ENCODE data around the gene ZNF264.
"Not testable (repeated sequence)": the region's sequence is repeated elsewhere in the genome, so short reads cannot be mapped to it uniquely, and the experiment has no call there.

Gene ZNF264

DNA sequence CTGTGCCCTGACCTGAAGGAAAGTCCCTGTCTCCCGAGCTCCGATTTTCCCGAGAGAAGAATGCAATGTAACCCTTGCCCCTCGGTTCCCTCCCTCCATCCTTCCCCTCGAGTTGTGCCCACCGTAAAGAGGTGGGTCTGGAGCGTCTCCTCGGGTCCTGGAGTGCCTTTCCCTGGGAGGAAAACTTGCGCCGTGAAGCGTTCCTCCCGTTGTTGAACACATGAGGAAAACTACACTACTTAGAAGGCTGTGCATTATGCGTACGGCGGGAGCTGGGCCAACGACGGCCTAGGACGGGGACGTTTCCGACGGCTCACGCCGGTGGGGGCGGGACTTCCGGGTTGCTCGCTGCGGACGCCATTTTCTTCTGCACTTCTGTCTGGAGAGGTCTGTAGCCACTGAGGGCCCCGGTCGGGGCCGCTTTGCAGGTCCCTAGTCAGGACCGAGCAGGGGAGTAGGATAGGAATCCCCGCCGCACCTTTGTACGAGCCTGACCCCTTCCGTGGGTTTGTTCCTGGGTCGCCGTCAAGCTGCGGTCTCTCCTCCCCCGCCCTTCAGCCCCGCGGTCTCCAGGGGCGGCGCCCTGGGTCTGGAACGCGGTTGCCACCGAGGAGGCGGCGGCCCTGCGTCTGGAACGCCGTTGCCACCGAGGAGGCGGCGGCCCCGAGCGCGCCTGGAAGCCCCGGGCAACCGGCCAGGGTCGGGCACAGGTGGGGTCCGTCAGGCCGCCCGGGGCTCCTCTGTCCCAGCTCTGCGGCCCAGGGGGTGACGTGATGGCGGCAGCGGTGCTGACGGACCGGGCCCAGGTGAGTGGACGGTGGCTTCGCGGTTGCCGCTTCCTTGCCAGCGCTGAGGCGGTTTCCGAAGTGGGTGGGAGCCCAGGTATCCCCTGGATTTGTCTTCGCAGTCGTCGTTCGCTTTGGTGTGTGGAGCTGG lies at the start of gene ZNF264:
Gene ZNF264 (plus strand): TSS at position 360 of the 936 bp plus-strand sequence. CDS start 414 bp downstream, at position 774.
- peak; percentile 83 for DNase-seq

GRCh38 chr19:57141699-57142098 lies 49.6 kb upstream of the ZNF264 start:
- DNase-seq: no peak

DNA sequence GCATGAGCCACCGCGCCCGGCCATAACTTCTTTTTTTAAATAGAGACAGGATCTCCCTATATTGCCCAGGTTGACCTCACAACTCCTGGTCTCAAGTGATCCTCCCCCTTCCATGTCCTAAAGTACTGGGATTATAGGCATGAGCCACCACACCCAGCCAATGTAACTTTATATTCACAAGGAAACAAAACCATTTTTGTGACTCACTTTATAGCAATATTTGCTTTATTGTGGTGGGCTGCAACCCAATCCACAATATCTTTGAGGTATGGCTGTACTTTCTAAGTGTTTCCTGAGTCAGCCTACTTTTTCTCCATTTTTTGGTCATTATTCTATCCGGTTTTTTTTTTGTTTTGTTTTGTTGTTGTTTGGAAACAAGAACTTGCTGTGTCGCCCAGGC lies 38.4 kb upstream of the ZNF264 start:
- no peak for DNase-seq

DNA sequence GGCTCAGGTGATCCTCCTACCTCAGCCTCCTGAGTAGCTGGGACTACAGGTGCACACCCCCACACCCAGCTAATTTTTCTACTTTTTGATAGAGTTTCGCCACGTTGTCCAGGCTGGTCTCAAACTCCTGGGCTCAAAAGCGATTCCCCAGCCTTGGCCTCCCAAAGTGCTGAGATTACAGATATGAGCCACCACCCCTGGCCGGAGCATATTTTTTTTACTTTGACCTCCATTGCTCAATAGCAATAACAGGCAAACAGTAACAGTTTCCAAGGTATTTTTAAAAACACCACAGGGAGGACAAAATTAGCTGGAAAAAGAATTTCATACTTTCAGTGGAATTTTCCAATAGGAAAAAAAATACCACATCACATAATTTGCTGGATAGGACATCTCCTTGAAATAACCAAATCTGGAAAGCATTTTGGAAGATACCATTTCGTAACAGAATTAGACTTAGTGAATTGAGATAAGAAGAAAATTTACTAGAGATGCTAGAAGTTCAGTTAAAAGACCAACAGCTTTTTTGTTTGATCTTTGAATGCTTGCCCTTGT lies 29.2 kb upstream of the ZNF264 start:
- no peak for DNase-seq

DNA sequence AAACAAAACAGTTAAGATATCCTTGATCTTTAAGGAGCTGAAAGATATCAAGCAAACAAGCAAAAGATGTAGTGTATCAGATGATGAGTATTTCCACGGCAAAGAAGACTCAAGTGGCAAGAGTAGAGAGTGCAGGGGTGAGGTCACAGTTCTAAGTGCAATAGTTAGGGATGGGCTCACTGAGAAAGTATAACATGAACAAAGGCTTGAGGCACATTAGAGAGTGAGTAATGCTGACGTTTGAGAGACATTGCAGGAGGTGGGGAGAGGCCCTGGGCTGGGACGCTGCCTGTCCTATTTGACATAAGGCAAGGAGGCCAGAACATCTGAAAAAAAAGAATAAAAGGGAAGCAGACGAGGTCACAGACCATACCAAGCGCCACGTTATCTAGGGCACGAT lies 25.5 kb upstream of the ZNF264 start:
- DNase-seq: no peak

DNA sequence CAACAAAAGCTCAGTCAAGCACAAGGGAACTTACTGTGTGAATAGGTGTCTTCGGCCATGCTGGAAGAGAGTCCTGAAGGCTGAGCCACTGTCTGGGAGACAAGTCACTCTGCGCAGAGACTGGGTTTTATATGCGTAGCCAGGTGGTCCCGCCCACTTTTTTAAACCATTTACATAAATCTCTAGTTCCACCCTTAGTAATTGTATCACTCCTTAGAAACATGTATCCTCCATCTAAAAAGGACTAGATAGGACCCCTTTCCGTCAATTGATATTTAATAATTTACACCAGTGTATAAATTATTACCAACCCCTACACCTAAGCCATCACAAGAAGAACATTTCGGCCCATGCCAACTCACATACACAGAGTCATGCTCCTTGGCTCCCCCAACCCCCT lies 23.9 kb upstream of the ZNF264 start, which contains the start of gene DUXA:
Gene DUXA (minus strand): TSS at position 101 of the 400 bp plus-strand sequence. CDS start 42 bp downstream, at position 59.
- DNase-seq: no peak

DNA sequence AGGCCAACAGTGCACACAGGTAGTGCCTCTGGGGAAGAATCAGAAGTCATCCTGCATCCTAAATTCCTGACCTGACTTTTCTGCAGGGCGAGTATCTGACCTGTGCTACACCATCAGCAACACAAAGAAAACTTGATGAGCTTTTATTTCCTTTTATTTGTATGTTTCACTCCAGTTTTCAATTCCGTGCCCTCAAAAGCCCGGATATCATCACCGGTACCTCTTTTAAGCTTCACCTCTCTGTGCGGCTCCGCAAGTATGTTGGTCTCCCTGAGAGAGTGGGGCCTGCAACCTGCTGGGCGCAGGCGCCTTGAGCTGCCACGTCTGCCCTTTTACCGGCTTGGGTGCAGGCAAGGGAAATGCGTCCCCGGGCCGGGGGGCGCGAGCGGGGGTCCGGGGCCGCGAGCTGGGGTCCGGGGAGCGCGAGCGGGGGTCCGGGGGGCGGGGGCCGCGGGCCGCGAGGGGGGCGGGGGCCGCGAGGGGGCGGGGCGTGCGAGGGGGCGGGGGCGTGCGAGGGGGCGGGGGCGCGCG lies 19.7 kb upstream of the ZNF264 start:
- peak; percentile 11 for DNase-seq

GRCh38 chr19:57190301-57190700 lies 999 bp upstream of the ZNF264 start:
- no peak for DNase-seq

- no peak for DNase-seq
These were observed 749 bp downstream of the ZNF264 start for GRCh38 chr19:57192077-57192420.

DNA sequence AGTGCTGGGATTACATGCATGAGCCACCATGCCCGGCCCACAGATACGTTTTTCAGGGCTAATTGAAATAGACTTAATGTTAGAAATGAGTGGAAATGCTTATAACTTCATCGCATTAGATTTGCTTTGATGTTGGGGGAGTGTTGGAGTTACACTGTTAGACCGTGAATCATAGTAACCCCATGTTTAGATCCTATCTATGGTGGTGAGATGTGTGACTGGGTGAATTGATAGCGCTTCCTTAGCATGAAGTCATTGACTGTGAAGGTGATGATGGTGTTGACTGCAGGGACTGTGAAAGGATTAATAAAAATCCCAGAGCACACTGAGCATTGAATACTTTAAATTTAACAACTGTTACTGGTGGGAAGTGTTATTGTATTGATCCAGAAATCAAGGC lies 1.7 kb downstream of the ZNF264 start:
- no peak for DNase-seq

DNA sequence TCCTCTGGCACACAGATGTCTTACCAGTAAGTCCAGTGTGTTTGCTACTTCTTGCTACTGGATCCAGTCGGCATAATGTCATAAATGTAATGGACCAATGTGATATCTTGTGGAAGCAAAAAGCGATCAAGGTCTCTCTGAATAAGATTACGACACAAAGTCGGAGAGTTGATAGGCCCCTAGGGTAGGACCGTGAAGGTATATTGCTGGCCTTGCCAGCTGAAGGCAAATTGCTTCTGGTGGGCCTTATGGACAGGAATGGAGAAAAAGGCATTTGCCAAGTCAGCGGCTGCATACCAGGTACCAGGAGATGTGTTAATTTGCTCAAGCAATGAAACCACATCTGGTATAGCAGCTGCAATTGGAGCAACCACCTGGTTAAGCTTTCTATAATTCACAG lies 6.6 kb downstream of the ZNF264 start:
- not testable (repeated sequence) for DNase-seq

GRCh38 chr19:57202160-57202559 lies 10.9 kb downstream of the ZNF264 start:
- no peak for DNase-seq

- DNase-seq: no peak
These were observed 19.1 kb downstream of the ZNF264 start for GRCh38 chr19:57210381-57210780.

DNA sequence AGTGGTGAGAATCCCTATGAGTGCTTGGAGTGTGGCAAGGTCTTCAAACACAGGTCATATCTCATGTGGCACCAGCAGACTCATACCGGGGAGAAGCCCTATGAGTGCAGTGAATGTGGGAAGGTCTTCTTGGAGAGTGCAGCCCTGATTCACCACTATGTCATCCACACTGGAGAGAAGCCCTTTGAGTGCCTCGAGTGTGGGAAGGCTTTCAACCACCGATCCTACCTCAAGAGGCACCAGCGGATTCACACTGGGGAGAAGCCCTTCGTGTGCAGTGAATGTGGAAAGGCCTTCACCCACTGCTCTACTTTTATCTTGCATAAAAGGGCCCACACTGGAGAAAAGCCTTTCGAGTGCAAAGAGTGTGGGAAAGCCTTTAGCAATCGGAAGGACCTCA lies 20.8 kb downstream of the ZNF264 start:
- DNase-seq: no peak

DNA sequence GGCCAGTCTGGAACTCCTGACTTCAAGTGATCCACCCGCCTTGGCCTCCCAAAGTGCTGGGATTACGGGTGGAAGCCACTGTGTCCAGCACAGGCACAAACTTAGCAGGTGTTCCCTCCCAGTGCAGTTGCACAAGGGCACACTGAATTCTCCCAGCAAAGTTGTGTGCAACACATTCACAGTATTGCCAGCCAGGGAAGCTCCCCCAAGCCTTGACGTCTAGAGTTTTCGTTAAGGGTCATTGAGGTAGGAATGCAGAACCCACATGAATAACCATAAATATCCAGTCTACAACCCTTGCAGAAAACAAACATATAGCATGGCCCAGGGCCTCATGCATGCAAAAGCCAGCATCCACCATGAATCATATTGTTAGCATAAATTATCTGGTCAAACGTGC lies 36.2 kb downstream of the ZNF264 start:
- DNase-seq: no peak

DNA sequence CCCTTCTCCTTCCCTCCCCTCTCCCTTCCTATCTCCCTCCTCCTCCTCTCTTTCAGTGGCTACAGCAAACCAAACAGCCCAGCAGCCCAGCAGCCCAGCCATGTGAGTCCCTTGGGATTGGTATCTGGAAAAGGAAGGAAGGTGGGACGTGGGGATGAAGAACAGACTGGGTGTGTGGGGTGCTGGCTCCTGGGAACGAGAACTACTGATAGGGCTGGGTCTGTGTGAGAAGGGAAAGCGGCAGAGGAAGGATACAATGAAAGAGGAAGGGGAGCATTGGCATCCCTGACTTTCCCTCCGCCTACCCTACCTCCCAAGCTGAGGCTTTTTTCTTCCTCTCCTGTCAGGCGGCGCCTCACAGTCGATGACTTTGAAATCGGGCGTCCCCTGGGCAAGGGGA lies 40.4 kb downstream of the ZNF264 start:
- DNase-seq: no peak

DNA sequence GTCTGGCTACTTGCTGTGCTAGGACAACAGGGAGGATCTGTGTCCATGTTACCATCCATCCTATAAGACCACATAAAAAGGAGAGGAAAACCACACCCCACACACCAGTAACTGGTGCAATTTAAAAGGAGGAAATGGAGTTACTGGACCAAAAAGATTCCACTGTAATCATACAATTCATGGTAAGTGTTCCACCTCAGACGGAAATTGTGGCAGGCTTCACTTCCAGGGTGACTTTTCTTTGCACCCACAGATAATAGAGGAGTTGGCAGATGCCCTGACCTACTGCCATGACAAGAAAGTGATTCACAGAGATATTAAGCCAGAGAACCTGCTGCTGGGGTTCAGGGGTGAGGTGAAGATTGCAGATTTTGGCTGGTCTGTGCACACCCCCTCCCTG lies 41.9 kb downstream of the ZNF264 start:
- no peak for DNase-seq

DNA sequence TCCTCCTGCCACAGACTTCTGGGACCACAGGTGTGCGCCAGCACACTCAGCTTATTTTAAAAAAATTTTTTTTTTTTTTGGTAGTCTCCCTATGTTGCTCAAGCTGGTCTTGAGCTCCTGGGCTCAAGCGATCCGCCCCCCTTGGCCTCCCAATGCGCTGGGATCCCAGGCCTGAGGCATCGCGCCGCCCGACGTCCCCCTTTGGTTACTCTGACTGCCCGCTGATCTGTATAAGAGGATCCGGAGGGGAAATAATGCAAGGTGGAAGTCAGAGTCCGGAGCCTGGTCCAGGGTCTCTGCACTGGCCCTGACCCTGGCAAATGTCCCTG lies 48.6 kb downstream of the ZNF264 start:
- DNase-seq: no peak

- DNase-seq: peak; percentile 85
These were observed 49.2 kb downstream of the ZNF264 start, which contains the start of gene ZNF805 for GRCh38 chr19:57240311-57241090. TSS of gene ZNF805 (plus strand) at chr19:57240632. CDS start at chr19:57240892, 260 bp downstream.

GRCh38 chr19:57241176-57241575 lies 49.9 kb downstream of the ZNF264 start:
- DNase-seq: no peak

GRCh38 chr19:57242821-57243220 lies 51.5 kb downstream of the ZNF264 start:
- DNase-seq: no peak

DNA sequence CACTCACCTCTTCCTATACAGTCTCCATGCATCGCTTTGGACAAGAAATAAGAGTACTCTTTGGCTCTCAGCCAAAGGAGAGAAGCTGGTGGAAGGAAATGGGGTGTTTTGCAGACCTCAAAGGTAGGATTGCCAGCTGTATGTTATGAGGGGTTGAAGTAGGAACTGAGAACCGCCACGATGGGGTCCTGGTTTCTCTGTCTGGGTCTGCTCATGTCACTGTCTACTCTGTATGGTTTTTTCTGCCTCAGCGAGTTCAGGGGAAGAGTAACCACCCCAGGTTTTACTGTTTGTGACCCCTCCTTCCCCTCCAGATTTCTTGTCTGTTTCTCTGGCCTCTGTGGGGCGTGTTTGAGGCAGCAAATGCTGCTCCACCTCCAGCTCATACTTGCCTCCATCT lies 53.2 kb downstream of the ZNF264 start:
- no peak for DNase-seq

DNA sequence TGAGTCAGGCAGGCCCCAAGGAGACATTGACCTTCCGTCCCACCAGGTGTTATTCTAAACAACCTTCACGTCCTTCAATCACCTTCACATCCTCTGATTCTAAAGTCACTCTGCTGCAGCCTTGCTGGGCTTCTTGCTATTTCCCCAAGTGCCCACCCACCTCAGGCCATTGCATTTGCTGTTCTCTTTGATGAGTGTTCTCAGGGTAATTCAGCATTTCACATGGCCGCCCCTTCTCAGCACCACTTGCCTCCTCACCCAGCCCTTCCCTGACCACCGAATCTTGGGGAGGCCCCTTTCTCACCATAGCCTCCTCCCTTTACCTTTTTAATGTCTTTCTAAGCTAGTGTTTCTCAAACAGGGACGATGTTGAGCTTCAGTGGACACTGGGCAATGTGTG lies 53.8 kb downstream of the ZNF264 start:
- no peak for DNase-seq

Data from GDM1 (cell line).